ENCODE measurements around the gene FRMD5. TPM values are rescaled to one million over a fixed set of nuclear protein-coding genes. Genes with fewer than 3 reads are reported as not detected.

The FRMD5 gene
- total RNA-seq, 1 donor from 2014 or later = 5.8 TPM

- DNase-seq (ENCODE audit: low spot score) = no peak
These were observed 266.9 kb downstream of the FRMD5 start for GRCh38 chr15:43928152-43928551.

GRCh38 chr15:43927203-43927602 lies 267.9 kb downstream of the FRMD5 start:
- no peak for DNase-seq (ENCODE audit: low spot score)

GRCh38 chr15:43923553-43923952 lies 271.5 kb downstream of the FRMD5 start:
- DNase-seq (ENCODE audit: low spot score) = no peak

- DNase-seq (ENCODE audit: low spot score) = peak; percentile 35
These were observed 273.1 kb downstream of the FRMD5 start for GRCh38 chr15:43922021-43922420.

DNA sequence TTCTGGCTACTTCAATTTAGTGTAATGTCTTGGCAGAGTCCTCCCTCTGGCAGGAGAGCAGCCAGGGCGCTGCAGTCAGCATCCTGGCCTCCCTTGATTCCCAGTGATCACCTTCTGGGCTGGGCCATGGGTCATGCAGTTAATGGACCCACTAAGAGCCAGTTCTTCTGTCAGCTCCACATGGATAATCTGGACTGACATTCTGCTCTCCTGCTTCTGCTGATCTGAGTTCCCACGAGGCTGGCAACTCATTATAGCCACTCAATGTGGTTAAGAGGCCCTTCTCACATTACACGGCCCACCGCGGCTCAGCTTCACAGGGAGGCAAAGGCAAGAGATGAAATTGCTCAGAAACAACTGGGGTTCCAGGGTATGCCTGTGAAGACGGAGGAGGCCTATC lies 274.3 kb downstream of the FRMD5 start:
- no peak for DNase-seq (ENCODE audit: low spot score)

- DNase-seq (ENCODE audit: low spot score) = no peak
These were observed 274.8 kb downstream of the FRMD5 start for GRCh38 chr15:43920254-43920600.

DNA sequence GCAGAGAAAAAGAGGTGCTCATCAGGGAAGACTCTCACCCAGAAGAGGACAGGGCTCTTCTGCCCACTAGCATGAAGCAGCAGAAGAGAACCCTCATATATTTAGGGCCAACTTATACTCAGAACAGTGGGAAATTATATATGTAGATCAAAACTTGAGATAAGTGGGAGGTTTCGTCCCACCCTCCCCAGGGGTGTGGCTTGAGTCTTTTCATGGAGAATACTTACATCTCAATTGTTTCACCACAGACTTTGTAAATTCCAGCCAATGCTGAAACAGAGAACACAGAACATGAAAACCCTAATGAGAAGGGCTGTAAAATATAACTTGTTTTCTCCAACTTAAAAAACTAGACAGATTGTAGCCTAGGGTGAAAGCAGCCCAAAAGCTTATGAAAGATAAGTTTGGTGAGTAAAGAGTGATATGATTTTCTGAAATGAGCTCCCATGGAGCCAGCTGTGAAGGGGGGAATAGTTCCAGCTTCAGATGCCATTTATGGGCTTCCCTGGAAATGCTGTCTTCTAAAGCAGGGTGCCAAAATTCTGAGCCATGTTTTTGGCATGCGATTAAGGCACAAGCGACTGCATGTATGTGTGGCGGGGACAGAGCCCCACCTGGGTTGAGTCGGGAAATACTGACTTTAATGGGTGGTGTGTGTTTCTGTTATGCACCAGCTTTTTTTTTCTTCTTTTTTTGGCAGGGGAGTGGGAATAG lies 275.4 kb downstream of the FRMD5 start:
- DNase-seq (ENCODE audit: low spot score) = peak; percentile 28

DNA sequence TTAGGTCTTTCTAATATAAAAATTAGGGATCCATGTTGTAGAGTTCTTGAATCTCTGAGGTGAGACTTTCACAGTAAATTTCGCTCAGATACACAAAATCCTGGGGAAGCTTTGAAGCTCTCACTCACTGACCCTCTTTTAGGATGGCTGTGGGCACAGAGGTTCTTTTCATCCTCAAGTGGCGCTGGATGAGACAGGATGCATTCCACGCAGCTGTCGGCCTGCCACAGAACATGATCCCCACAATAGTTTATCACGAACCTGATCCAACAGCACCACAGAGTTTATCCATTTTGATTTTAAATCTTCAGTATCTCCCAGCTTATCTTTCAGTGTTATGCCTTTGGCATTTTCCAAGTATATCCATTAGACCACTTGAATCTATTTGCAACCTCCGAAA lies 276.4 kb downstream of the FRMD5 start:
- DNase-seq (ENCODE audit: low spot score) = no peak

GRCh38 chr15:43916326-43916660 lies 278.8 kb downstream of the FRMD5 start:
- no peak for DNase-seq (ENCODE audit: low spot score)

GRCh38 chr15:43915631-43916325 lies 279.3 kb downstream of the FRMD5 start:
- no peak for DNase-seq (ENCODE audit: low spot score)

DNA sequence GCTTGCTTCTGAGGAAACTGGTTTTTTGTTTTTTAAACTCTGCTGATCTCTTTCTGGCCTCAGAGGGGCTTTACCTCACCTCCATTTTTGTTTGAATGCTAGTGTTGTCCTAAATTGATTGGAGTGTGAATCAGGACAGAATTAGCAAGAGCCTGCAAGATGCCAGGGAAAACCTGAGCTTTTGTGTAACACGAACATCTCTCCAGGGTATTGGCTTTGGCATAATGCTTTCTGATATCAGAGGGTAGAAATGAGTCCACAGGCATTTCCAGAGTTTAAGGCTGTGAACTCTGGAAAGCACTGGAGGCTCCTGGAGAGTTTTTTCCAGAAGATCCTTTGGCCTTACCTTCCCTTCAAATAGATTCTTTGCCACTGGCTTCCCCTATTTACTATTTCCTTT lies 281.1 kb downstream of the FRMD5 start:
- DNase-seq (ENCODE audit: low spot score) = no peak

GRCh38 chr15:43913026-43913780 lies 281.9 kb downstream of the FRMD5 start:
- peak; percentile 90 for DNase-seq (ENCODE audit: low spot score)

DNA sequence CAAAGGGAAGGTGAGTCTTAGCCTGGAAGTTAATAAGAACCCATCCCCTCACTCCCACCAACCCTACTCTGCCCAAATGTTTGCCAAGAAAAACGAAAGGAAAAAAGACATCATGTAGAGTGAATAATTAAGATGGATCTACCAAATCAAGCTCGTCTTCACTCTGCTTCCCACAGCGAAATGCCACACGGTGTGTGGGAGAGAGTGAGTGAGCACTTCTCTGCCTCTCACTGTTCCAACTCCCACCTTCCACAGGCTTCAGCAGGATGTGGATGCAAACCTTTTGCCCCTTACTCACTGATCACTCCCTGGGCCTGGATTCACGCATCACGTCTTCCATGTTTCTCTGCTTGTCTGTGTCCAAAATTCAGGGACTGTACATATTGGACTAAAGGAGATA lies 282.9 kb downstream of the FRMD5 start:
- no peak for DNase-seq (ENCODE audit: low spot score)

GRCh38 chr15:43911235-43911781 lies 283.8 kb downstream of the FRMD5 start:
- DNase-seq (ENCODE audit: low spot score) = no peak

GRCh38 chr15:43908516-43909050 lies 286.5 kb downstream of the FRMD5 start:
- DNase-seq (ENCODE audit: low spot score) = peak; percentile 83

GRCh38 chr15:43905755-43906154 lies 289.3 kb downstream of the FRMD5 start:
- DNase-seq (ENCODE audit: low spot score) = no peak

DNA sequence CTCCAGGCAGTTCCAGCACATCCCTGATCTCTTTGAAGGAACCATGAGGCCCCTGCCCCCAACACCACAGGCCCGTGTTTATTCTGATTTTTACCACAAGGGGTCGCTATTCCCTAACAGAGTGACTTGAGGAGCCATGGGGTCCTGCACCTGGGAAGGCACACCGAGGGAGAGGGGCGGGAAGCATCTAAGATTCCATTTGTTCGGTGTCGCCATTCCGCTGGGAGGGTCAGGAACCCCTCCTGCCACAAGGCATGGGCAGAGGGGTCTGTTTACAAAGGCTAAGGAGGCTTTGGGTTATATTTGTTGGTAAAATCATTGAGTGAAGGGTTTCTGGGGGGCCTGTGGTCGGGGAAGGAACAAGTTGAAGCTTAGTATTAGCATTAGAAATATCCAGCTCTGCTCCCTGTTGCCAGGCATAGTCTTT lies 291.2 kb downstream of the FRMD5 start:
- peak; percentile 73 for DNase-seq (ENCODE audit: low spot score)

- DNase-seq (ENCODE audit: low spot score) = no peak
These were observed 293.6 kb downstream of the FRMD5 start for GRCh38 chr15:43901495-43901894.

GRCh38 chr15:43900996-43901395 lies 294.1 kb downstream of the FRMD5 start:
- DNase-seq (ENCODE audit: low spot score) = no peak

GRCh38 chr15:43899928-43900327 lies 295.1 kb downstream of the FRMD5 start:
- DNase-seq (ENCODE audit: low spot score) = no peak

- no peak for DNase-seq (ENCODE audit: low spot score)
These were observed 296.2 kb downstream of the FRMD5 start for GRCh38 chr15:43898891-43899290.

GRCh38 chr15:43896543-43896942 lies 298.5 kb downstream of the FRMD5 start:
- no peak for DNase-seq (ENCODE audit: low spot score)
